ENCODE measurements around the gene DIS3L2.
A peak's percentile ranks its signal among the peaks of the same experiment; 100 is the strongest.
"Not testable (repeated sequence)": the region's sequence is repeated elsewhere in the genome, so short reads cannot be mapped to it uniquely, and the experiment has no call there.

Gene DIS3L2

GRCh38 chr2:232310121-232310520 lies 348.6 kb downstream of the DIS3L2 start:
- TF ChIP-seq CTCF (IDR thresholded peaks at IDR 0.05; ENCODE audit: control extremely low read depth, extremely low read depth, low read depth, missing control alignments), result no peak
- ChIA-PET POLR2A (no interaction called here), CTCF (interaction anchor here (1.4 to 11.3 kb wide), 5 partner anchors 9 to 18 kb away, joined by 4 to 106 read pairs (median 5); no protein-coding TSS in a partner anchor)
- no peak for DNase-seq (ENCODE audit: extremely low spot score)

GRCh38 chr2:232310696-232311095 lies 349.2 kb downstream of the DIS3L2 start:
- TF ChIP-seq CTCF (IDR thresholded peaks at IDR 0.05; ENCODE audit: control extremely low read depth, extremely low read depth, low read depth, missing control alignments), result no peak
- ChIA-PET CTCF (interaction anchor here (0.8 to 11.3 kb wide), 6 partner anchors 10 to 40 kb away, joined by 3 to 106 read pairs (median 4); no protein-coding TSS in a partner anchor), POLR2A (no interaction called here)
- DNase-seq (ENCODE audit: extremely low spot score), result no peak

GRCh38 chr2:232313645-232314044 lies 352.1 kb downstream of the DIS3L2 start:
- CTCF ChIA-PET, result interaction anchor here (1.2 to 11.3 kb wide), 6 partner anchors 7 to 29 kb away, joined by 3 to 106 read pairs (median 5); no protein-coding TSS in a partner anchor
- DNase-seq (ENCODE audit: extremely low spot score); POLR2A ChIA-PET: not testable (repeated sequence)

- ChIA-PET CTCF (interaction anchor here (0.7 to 11.3 kb wide), 19 partner anchors 8 to 464 kb away, joined by 3 to 106 read pairs (median 3); no protein-coding TSS in a partner anchor), POLR2A (interaction anchor here (0.6 kb wide), 1 partner anchor 18 kb away, joined by 3 read pairs; no protein-coding TSS in a partner anchor)
- DNase-seq (ENCODE audit: extremely low spot score), result peak; percentile 58
- peak; percentile 13 for TF ChIP-seq CTCF (IDR thresholded peaks at IDR 0.05; ENCODE audit: control extremely low read depth, extremely low read depth, low read depth, missing control alignments)
Measured at GRCh38 chr2:232315049-232315922, 353.8 kb downstream of the DIS3L2 start.

GRCh38 chr2:232315923-232316299 lies 354.4 kb downstream of the DIS3L2 start:
- POLR2A ChIA-PET, result no interaction called here
- CTCF ChIA-PET, result interaction anchor here (0.7 to 11.3 kb wide), 14 partner anchors 9 to 416 kb away, joined by 3 to 106 read pairs (median 3); no protein-coding TSS in a partner anchor
- TF ChIP-seq CTCF (IDR thresholded peaks at IDR 0.05; ENCODE audit: control extremely low read depth, extremely low read depth, low read depth, missing control alignments), result no peak
- no peak for DNase-seq (ENCODE audit: extremely low spot score)

GRCh38 chr2:232316461-232317330 lies 355.2 kb downstream of the DIS3L2 start:
- CTCF ChIA-PET, result interaction anchor here (0.9 to 11.3 kb wide), 5 partner anchors 9 to 416 kb away, joined by 3 to 106 read pairs (median 3); no protein-coding TSS in a partner anchor
- TF ChIP-seq CTCF (IDR thresholded peaks at IDR 0.05; ENCODE audit: control extremely low read depth, extremely low read depth, low read depth, missing control alignments), result no peak
- no peak for DNase-seq (ENCODE audit: extremely low spot score)
- POLR2A ChIA-PET, result no interaction called here
